Stimulated activated memory B cell treated with anti-CD40 and anti-IgM and Interleukin-4, amounts not matched to agents 10 μg/mL and 1 μg/mL and 100 μg/mL, for 72 hours (primary cell): Measurements from ENCODE around the gene USP2.

ENCODE experiments used
- ATAC-seq: fragments of 150-1000 bp; cut with Tn5 transposase; 2 replicates; pipeline ENCODE4 v1.10.0; 2021
- H3K27ac Mint-ChIP-seq: one replicate; pipeline ENCODE4 v1.8.0; 2022; ENCODE audit warnings: mild to moderate bottlenecking, mixed read lengths
- H3K27me3 Mint-ChIP-seq: one replicate; pipeline ENCODE4 v1.8.0; 2022; ENCODE audit warnings: mixed read lengths
- H3K36me3 Mint-ChIP-seq: one replicate; pipeline ENCODE4 v1.8.0; 2022; ENCODE audit warnings: mixed read lengths
- H3K4me1 Mint-ChIP-seq: one replicate; pipeline ENCODE4 v1.8.0; 2022; ENCODE audit warnings: mixed read lengths
- H3K4me3 Mint-ChIP-seq: one replicate; pipeline ENCODE4 v1.8.0; 2022; ENCODE audit warnings: mild to moderate bottlenecking, moderate library complexity, mixed read lengths
- H3K9me3 Mint-ChIP-seq: one replicate; pipeline ENCODE4 v1.8.0; 2022; ENCODE audit warnings: mixed read lengths

Gene USP2

DNA sequence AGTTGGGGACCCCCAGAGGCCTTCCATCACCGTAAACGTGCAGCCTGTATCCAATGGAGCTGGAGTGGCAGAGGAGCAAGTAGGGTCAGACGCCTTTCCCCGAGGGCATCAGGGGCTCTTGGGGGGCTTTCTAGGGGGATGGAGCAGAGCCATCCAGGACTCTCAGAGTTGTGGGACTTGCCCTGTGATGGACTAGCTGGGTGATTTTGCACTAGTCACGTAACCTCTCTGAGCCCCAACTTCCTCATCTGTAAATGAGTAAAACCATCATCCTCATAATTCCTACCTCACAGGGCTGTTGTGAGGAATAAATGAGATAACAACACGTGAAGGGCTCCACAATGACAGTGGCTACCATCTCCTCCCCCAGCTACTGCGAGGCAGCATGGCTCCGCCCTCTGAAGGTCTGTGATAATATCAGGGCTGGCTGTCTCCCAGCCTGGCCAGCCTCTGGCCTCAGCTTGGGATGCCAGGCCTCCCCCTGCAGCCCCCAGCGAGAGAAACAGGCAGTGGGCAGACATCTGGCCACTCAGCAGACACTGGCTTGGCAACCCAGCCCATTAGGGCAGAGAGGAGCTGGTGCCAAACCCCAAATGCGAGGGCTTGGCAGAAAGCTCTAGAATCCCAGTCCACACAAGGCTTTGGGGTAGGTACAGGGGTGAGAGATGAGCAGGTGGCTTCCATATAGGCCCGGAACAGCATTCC is 6.7 kb downstream of the USP2 start:
- ATAC-seq: no peak
- H3K36me3 Mint-ChIP-seq: no peaks in the 10 kb centered on the region
- peaks cover 55% of the 10 kb centered on the region for H3K27me3 Mint-ChIP-seq
- H3K27ac Mint-ChIP-seq: no peak overlapping the region
- H3K4me1 Mint-ChIP-seq: no peaks in the 10 kb centered on the region
- H3K4me3 Mint-ChIP-seq: no peak overlapping the region
- H3K9me3 Mint-ChIP-seq: no peaks in the 10 kb centered on the region

GRCh38 chr11:119373921-119374631 is 7.4 kb downstream of the USP2 start:
- no peak overlapping the region for H3K4me3 Mint-ChIP-seq
- ATAC-seq: no peak
- H3K27ac Mint-ChIP-seq: no peak overlapping the region
- no peaks in the 10 kb centered on the region for H3K9me3 Mint-ChIP-seq
- H3K4me1 Mint-ChIP-seq: no peaks in the 10 kb centered on the region
- H3K27me3 Mint-ChIP-seq: peaks cover 62% of the 10 kb centered on the region
- no peaks in the 10 kb centered on the region for H3K36me3 Mint-ChIP-seq

GRCh38 chr11:119373059-119373920 is 8.2 kb downstream of the USP2 start:
- H3K9me3 Mint-ChIP-seq: no peaks in the 10 kb centered on the region
- no peak for ATAC-seq

DNA sequence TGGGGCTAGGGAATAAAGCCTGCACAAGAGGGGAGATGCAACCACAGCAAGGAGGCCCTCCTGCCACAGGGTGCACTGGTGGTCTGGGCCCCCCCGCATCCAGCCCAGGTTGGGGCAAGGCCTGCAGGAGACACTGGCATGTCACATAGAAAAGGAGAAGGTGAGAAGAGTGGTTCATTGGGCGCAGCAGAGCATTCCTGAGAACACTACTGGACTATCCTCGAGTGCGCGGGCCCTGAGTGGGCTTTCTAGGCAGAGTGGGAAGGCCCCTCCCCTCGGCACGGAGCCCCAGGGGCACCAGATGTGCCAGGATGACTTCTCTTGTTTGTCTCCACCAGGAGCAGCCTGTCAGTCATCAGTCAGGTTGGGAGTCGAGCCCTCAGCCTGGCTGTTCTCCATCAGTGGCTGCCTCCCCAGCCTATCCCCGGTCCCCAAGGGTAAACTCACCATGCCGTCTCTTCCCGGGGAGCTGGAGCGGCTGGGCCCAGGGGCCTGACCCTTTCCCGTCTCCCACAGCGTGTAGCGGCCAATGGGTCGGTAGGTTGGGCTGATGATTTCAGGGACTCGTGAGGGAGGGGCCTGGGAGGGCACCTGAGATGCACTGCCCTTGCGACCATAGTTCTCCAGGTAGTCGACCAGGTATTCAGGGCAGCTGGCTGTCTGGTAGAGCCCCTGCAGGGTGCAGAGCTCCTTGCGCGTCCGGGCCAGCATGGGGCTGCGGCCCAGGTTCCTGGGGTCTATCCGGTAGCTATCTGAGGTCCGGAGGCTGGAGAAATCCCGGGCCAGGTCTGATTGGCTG is 9.0 kb downstream of the USP2 start:
- ATAC-seq: no peak
- H3K27me3 Mint-ChIP-seq: peaks cover 78% of the 10 kb centered on the region
- H3K27ac Mint-ChIP-seq: no peak overlapping the region
- H3K4me1 Mint-ChIP-seq: no peaks in the 10 kb centered on the region
- H3K4me3 Mint-ChIP-seq: no peak overlapping the region
- H3K36me3 Mint-ChIP-seq: no peaks in the 10 kb centered on the region
- H3K9me3 Mint-ChIP-seq: no peaks in the 10 kb centered on the region

More at GRCh38 chr11:119373059-119373920, 8.2 kb downstream of the USP2 start:
- Mint-ChIP-seq H3K4me3 (no peak overlapping the region), H3K27me3 (peaks cover 70% of the 10 kb centered on the region), H3K4me1 (no peaks in the 10 kb centered on the region), H3K27ac (no peak overlapping the region), H3K36me3 (no peaks in the 10 kb centered on the region)

- Mint-ChIP-seq H3K27ac (no peak overlapping the region), H3K36me3 (no peaks in the 10 kb centered on the region), H3K4me3 (no peak overlapping the region), H3K4me1 (no peaks in the 10 kb centered on the region), H3K9me3 (no peaks in the 10 kb centered on the region), H3K27me3 (peaks cover 84% of the 10 kb centered on the region)
- no peak for ATAC-seq
Observed at GRCh38 chr11:119371778-119372182, 9.7 kb downstream of the USP2 start.

DNA sequence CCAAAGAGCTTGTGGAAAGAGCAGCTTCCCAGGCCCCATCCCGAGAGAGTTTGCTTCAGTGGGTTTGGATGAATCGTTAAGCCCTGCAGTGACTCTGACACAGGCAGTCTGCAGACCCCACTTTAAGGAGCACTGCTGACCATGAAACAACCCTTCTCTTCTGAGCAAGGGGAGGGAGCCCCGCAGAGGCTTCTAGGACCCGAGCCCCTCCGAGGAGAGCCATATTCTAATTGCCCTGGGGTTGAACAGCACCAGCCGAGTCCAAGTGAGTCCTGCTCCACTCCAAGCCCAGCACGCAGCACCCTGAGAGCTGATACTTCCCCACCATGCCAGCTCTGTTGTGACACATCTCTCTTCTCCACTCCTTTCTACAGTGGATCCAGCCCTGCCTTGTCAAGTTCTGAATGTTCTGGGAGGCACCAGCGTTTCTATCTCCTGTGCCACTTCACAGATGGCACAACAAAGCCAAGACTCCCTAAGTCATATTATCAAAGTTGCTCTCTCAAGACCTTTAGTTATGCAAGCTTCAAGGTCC is 10.4 kb downstream of the USP2 start:
- H3K4me3 Mint-ChIP-seq: no peak overlapping the region
- H3K36me3 Mint-ChIP-seq: no peaks in the 10 kb centered on the region
- no peaks in the 10 kb centered on the region for H3K9me3 Mint-ChIP-seq
- H3K27me3 Mint-ChIP-seq: peaks cover 84% of the 10 kb centered on the region
- no peaks in the 10 kb centered on the region for H3K4me1 Mint-ChIP-seq
- no peak for ATAC-seq
- no peak overlapping the region for H3K27ac Mint-ChIP-seq

- H3K4me1 Mint-ChIP-seq: no peaks in the 10 kb centered on the region
- H3K4me3 Mint-ChIP-seq: no peak overlapping the region
- H3K27me3 Mint-ChIP-seq: peaks cover 84% of the 10 kb centered on the region
- H3K9me3 Mint-ChIP-seq: no peaks in the 10 kb centered on the region
- H3K36me3 Mint-ChIP-seq: no peaks in the 10 kb centered on the region
- no peak for ATAC-seq
- no peak overlapping the region for H3K27ac Mint-ChIP-seq
Observed at GRCh38 chr11:119370486-119371046, 10.9 kb downstream of the USP2 start.

GRCh38 chr11:119369132-119369925 is 12.2 kb downstream of the USP2 start:
- Mint-ChIP-seq H3K9me3 (no peaks in the 10 kb centered on the region), H3K36me3 (no peaks in the 10 kb centered on the region), H3K4me1 (peaks cover 6% of the 10 kb centered on the region), H3K27ac (no peak overlapping the region), H3K27me3 (peaks cover 93% of the 10 kb centered on the region), H3K4me3 (no peak overlapping the region)
- no peak for ATAC-seq

DNA sequence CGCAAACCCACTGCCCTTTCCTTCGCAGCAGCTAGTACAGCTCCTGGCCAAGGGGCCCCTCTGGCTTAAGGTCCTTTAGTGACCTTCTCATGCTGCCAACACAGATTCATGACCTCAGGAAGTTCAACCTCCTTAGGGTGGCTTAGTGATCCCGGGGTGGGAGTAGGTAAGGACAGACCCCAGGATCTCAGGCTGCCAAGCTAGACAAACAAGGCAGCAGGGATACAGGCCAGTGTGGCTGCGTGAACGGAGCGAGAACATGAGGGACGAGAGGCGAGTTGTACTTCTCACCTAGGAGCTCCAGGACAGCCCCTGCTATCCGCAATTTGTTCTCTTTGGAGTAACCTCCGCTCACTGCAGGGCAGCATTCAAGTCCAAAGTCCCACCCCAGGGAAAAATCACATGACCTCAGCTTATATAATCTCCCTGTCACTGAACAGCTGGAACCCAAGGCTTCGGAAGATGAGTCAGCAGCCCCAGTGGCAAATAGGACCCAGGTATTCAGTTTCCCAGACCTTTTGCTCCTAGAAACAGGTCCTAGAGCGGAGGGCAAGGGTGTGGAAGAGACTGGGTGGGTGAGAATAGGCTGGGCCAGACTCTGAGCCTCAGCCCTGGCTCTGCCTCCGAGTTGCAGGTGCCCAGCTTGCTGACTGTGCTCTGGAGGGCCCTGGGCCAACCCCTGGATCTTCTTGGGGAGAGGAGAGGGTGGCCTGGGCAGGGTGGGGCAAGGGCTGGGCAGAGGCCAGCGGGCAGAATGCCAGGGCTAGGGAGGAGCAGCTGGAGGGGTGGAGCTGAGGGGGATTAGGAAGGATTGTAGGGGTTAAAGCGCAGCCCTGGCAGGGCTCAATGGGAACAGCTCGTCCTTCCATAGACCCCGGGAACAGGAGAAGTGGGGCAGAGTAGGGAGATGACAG is 13.1 kb downstream of the USP2 start:
- Mint-ChIP-seq H3K4me3 (no peak overlapping the region), H3K4me1 (peaks cover 9% of the 10 kb centered on the region), H3K27me3 (peaks cover 96% of the 10 kb centered on the region), H3K9me3 (no peaks in the 10 kb centered on the region), H3K27ac (no peak overlapping the region), H3K36me3 (no peaks in the 10 kb centered on the region)
- ATAC-seq: no peak

DNA sequence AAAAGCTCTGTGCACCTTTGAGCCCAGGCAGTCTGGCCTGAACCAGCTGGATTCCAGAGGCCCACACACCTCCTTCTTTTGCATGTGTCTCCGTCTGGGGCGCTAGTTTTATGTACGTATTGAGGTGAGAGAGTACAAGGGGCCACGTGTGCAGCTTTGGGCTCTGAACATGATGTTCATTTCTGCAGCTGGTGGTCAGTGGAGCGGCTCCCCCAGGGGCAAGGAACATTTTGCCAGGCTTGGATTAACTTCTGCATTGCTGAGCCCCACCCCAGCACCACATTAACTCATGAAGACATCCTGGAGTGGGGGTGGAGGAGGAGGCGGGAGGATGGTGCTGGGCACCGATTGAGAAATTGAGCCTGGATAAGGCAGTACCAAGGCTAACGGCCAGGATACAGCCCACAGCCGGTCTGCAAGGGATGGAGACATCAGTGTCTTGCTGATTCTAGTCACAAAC is 13.8 kb downstream of the USP2 start:
- Mint-ChIP-seq H3K27ac (no peak overlapping the region), H3K9me3 (no peaks in the 10 kb centered on the region), H3K27me3 (peaks cover 96% of the 10 kb centered on the region), H3K36me3 (no peaks in the 10 kb centered on the region), H3K4me1 (peaks cover 13% of the 10 kb centered on the region), H3K4me3 (no peak overlapping the region)
- ATAC-seq: no peak

- no peak for ATAC-seq
- no peak overlapping the region for H3K27ac Mint-ChIP-seq
- H3K36me3 Mint-ChIP-seq: no peaks in the 10 kb centered on the region
- H3K4me3 Mint-ChIP-seq: no peak overlapping the region
- H3K4me1 Mint-ChIP-seq: peaks cover 13% of the 10 kb centered on the region
- peaks cover 96% of the 10 kb centered on the region for H3K27me3 Mint-ChIP-seq
- H3K9me3 Mint-ChIP-seq: no peaks in the 10 kb centered on the region
Observed at GRCh38 chr11:119366690-119367620, 14.5 kb downstream of the USP2 start.

- peaks cover 13% of the 10 kb centered on the region for H3K4me1 Mint-ChIP-seq
- H3K27ac Mint-ChIP-seq: no peak overlapping the region
- no peaks in the 10 kb centered on the region for H3K36me3 Mint-ChIP-seq
- no peak for ATAC-seq
- peaks cover 79% of the 10 kb centered on the region for H3K27me3 Mint-ChIP-seq
- no peaks in the 10 kb centered on the region for H3K9me3 Mint-ChIP-seq
- peak overlapping the region; percentile 80 for H3K4me3 Mint-ChIP-seq
Observed at GRCh38 chr11:119365071-119365591, 16.4 kb downstream of the USP2 start.
